NCI-H526 (cell line): ENCODE measurements around the gene UNC13D.

Source experiments
- DNase-seq, 2 experiments: peaks; one replicate each; lab custom pipeline; 2025; lab: John Stamatoyannopoulos, UW

UNC13D gene

GRCh38 chr17:75850928-75851692, 6.9 kb upstream of the UNC13D start:
- DNase-seq, result no peak

- no peak for DNase-seq
These were observed 5.5 kb upstream of the UNC13D start for GRCh38 chr17:75849724-75850123.

GRCh38 chr17:75849279-75849646, 5.1 kb upstream of the UNC13D start:
- DNase-seq, result no peak

GRCh38 chr17:75848523-75849278, 4.5 kb upstream of the UNC13D start:
- peak; percentile 27 to 84 for DNase-seq

GRCh38 chr17:75847614-75848522, 3.7 kb upstream of the UNC13D start:
- DNase-seq, result no peak

- no peak for DNase-seq
These were observed 2.7 kb upstream of the UNC13D start for GRCh38 chr17:75846692-75847613.

- no peak for DNase-seq
These were observed 1.9 kb upstream of the UNC13D start for GRCh38 chr17:75845933-75846691.

GRCh38 chr17:75845058-75845711, 981 bp upstream of the UNC13D start:
- peak; percentile 27 to 74 for DNase-seq

GRCh38 chr17:75844530-75845057, 390 bp upstream of the UNC13D start:
- DNase-seq, result no peak

GRCh38 chr17:75842963-75843576, 1.1 kb downstream of the UNC13D start:
- no peak for DNase-seq

GRCh38 chr17:75842411-75842810, 1.8 kb downstream of the UNC13D start:
- no peak for DNase-seq

- DNase-seq, result no peak
These were observed 3.4 kb downstream of the UNC13D start for GRCh38 chr17:75840799-75841164.

GRCh38 chr17:75839942-75840798, 4.0 kb downstream of the UNC13D start:
- no peak for DNase-seq

GRCh38 chr17:75838410-75838809, 5.8 kb downstream of the UNC13D start:
- no peak for DNase-seq

- DNase-seq, result no peak
These were observed 6.3 kb downstream of the UNC13D start for GRCh38 chr17:75837899-75838298.

- DNase-seq, result no peak
These were observed 7.6 kb downstream of the UNC13D start for GRCh38 chr17:75836605-75837004.

GRCh38 chr17:75835654-75835987, 8.6 kb downstream of the UNC13D start:
- no peak for DNase-seq

- DNase-seq, result no peak
These were observed 9.1 kb downstream of the UNC13D start for GRCh38 chr17:75834928-75835653.
